ENCODE results near the gene JAK1.

Gene JAK1

GRCh38 chr1:64996541-64997257 is 30.4 kb upstream of the JAK1 start:
- H3K27ac ChIP-seq, result no peak overlapping the region
- no peaks in the 10 kb centered on the region for H3K9me3 ChIP-seq (ENCODE audit: severe bottlenecking)
- H3K27me3 ChIP-seq (ENCODE audit: insufficient read depth, low read depth, severe bottlenecking), result peaks cover 2% of the 10 kb centered on the region
- TF ChIP-seq, protein P1, sequence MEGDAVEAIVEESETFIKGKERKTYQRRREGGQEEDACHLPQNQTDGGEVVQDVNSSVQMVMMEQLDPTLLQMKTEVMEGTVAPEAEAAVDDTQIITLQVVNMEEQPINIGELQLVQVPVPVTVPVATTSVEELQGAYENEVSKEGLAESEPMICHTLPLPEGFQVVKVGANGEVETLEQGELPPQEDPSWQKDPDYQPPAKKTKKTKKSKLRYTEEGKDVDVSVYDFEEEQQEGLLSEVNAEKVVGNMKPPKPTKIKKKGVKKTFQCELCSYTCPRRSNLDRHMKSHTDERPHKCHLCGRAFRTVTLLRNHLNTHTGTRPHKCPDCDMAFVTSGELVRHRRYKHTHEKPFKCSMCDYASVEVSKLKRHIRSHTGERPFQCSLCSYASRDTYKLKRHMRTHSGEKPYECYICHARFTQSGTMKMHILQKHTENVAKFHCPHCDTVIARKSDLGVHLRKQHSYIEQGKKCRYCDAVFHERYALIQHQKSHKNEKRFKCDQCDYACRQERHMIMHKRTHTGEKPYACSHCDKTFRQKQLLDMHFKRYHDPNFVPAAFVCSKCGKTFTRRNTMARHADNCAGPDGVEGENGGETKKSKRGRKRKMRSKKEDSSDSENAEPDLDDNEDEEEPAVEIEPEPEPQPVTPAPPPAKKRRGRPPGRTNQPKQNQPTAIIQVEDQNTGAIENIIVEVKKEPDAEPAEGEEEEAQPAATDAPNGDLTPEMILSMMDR (IDR thresholded peaks at IDR 0.05; ENCODE audit: low read depth, low read length), result no peak
- DNase-seq, result no peak
- H3K36me3 ChIP-seq, result no peaks in the 10 kb centered on the region
- H3K4me3 ChIP-seq (ENCODE audit: low read depth, low read length), result no peak overlapping the region

- Histone ChIP-seq H3K4me3 (ENCODE audit: low read depth, low read length) (no peak overlapping the region), H3K36me3 (no peaks in the 10 kb centered on the region), H3K27me3 (ENCODE audit: insufficient read depth, low read depth, severe bottlenecking) (peaks cover 2% of the 10 kb centered on the region), H3K9me3 (ENCODE audit: severe bottlenecking) (no peaks in the 10 kb centered on the region), H3K27ac (no peak overlapping the region)
- TF ChIP-seq, protein P1 (IDR thresholded peaks at IDR 0.05; ENCODE audit: low read depth, low read length), result no peak
- no peak for DNase-seq
These were observed 29.0 kb upstream of the JAK1 start for GRCh38 chr1:64995316-64995715.

GRCh38 chr1:64986903-64987871 is 20.8 kb upstream of the JAK1 start:
- TF ChIP-seq, protein P1 (IDR thresholded peaks at IDR 0.05; ENCODE audit: low read depth, low read length), result no peak
- H3K4me3 ChIP-seq (ENCODE audit: low read depth, low read length), result no peak overlapping the region
- H3K27me3 ChIP-seq (ENCODE audit: insufficient read depth, low read depth, severe bottlenecking), result no peaks in the 10 kb centered on the region
- H3K9me3 ChIP-seq (ENCODE audit: severe bottlenecking), result no peaks in the 10 kb centered on the region
- DNase-seq, result no peak
- no peaks in the 10 kb centered on the region for H3K36me3 ChIP-seq
- H3K27ac ChIP-seq, result no peak overlapping the region

- Histone ChIP-seq H3K27ac (no peak overlapping the region), H3K4me3 (ENCODE audit: low read depth, low read length) (no peak overlapping the region), H3K9me3 (ENCODE audit: severe bottlenecking) (no peaks in the 10 kb centered on the region), H3K36me3 (no peaks in the 10 kb centered on the region), H3K27me3 (ENCODE audit: insufficient read depth, low read depth, severe bottlenecking) (no peaks in the 10 kb centered on the region)
- DNase-seq, result no peak
- TF ChIP-seq, protein P1 (IDR thresholded peaks at IDR 0.05; ENCODE audit: low read depth, low read length), result no peak
These were observed 18.4 kb upstream of the JAK1 start for GRCh38 chr1:64984737-64985136.

DNA sequence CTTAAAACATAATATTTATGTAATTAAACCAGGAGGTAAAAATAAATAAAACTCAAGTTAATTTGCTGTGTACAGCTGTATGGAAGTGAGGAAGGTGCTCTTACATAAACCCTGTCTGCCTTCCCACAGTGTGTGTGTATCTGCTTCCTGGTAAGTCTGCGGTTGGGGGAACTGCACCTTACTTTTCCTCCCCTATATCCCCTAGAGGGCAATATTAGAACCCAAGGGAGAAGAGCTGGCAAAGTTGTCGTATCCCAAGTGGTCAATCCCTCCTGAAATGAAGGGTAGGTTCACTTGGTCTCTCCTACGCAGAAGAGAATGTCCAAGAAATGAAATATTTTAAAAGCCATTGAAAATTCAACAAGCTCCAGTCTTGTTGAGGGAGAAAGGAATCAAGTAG is 17.8 kb upstream of the JAK1 start:
- TF ChIP-seq, protein P1 (IDR thresholded peaks at IDR 0.05; ENCODE audit: low read depth, low read length), result no peak
- Histone ChIP-seq H3K27me3 (ENCODE audit: insufficient read depth, low read depth, severe bottlenecking) (no peaks in the 10 kb centered on the region), H3K9me3 (ENCODE audit: severe bottlenecking) (no peaks in the 10 kb centered on the region), H3K36me3 (no peaks in the 10 kb centered on the region), H3K27ac (no peak overlapping the region), H3K4me3 (ENCODE audit: low read depth, low read length) (no peak overlapping the region)
- no peak for DNase-seq

Measured in WERI-Rb-1 (cell line).